HCT116 (cell line): ENCODE data around the gene MMP28. TPM values are rescaled to one million over a fixed set of nuclear protein-coding genes. Genes with fewer than 3 reads are reported as not detected.

Experiments
- ATAC-seq: fragments of 200-7000 bp; cut with Tn5 transposase; 2 replicates; pipeline ENCODE4 v1.9.1; 2020; ENCODE audit warnings: mild to moderate bottlenecking, moderate library complexity
- BruUV-seq: library from RNA; stranded (reverse); fragments of 400-500 nt; replicated peaks from 2 replicates; lab custom pipeline; 2021; lab: Mats Ljungman, UMichigan
- CTCF ChIA-PET: fragments of 300-600 bp; sonication (Branson Sonifier 250); formaldehyde crosslinking; loops from one replicate; lab custom pipeline; 2021; ENCODE audit warnings: antibody characterized with exemption; lab: Charles Lee
- POLR2A ChIA-PET: fragments of 300-600, 350-600 bp; sonication (Branson Sonifier 250); formaldehyde crosslinking; loops from one replicate; lab custom pipeline; 2021; ENCODE audit warnings: antibody characterized with exemption; lab: Charles Lee
- RAD21 ChIA-PET, 2 experiments: fragments of 300-600 bp; sonication (Branson Sonifier 250); formaldehyde crosslinking; loops; one replicate each; lab custom pipeline; 2023; ENCODE audit warnings: low total read pairs in 2 of 2; ENCODE audit not compliant: uncharacterized antibody in 2 of 2, unreplicated experiment in 2 of 2, low non-redundant PET in 1 of 2; lab: Charles Lee
- DNase-seq: peaks from one replicate; pipeline ENCODE4 v3.0.0-alpha.2; 2010; ENCODE audit warnings: low read depth, low spot score
- H2AFZ ChIP-seq: fragments of 200-600 bp; shearing (Covaris generic), sonication (generic); 2 replicates; pipeline ENCODE4 v1.6.1; 2017; ENCODE audit warnings: low read depth, mixed run types, mixed read lengths, antibody characterized with exemption, low read length; ENCODE audit not compliant: poor library complexity, severe bottlenecking
- H3K27ac ChIP-seq: 2 replicates; pipeline ENCODE4 v1.5.1; 2012; ENCODE audit warnings: low read depth, low read length
- H3K27me3 ChIP-seq: fragments of 200-600 bp; sonication (generic); 2 replicates; pipeline ENCODE4 v1.6.1; 2016; ENCODE audit warnings: mixed run types, low read length, mixed read lengths; ENCODE audit not compliant: insufficient read depth
- H3K36me3 ChIP-seq, 2 experiments: fragments of 200-500 bp in 1 of 2; fragments of 200-600 bp in 1 of 2; sonication (Bioruptor generic) in 1 of 2; sonication (generic) in 1 of 2; 2 replicates each; pipeline versions ENCODE4 v1.5.1 to v1.6.1; 2014 to 2016; ENCODE audit warnings: low read length in 2 of 2, inconsistent platforms in 1 of 2, mixed read lengths in 1 of 2, mixed run types in 1 of 2; ENCODE audit not compliant: insufficient read depth in 2 of 2, control insufficient read depth in 1 of 2
- H3K4me1 ChIP-seq, 2 experiments: fragments of 200-600 bp in 1 of 2; sonication (generic) in 1 of 2; 2 replicates each; pipeline versions ENCODE4 v1.5.1 to v1.6.1; 2012 to 2017; ENCODE audit warnings: low read length in 2 of 2, inconsistent platforms in 1 of 2, mild to moderate bottlenecking in 1 of 2, mixed read lengths in 1 of 2, mixed run types in 1 of 2, moderate library complexity in 1 of 2; ENCODE audit not compliant: insufficient read depth in 2 of 2, control insufficient read depth in 1 of 2
- H3K4me2 ChIP-seq: fragments of 200-600 bp; sonication (generic); 2 replicates; pipeline ENCODE4 v1.6.1; 2017; ENCODE audit warnings: mixed run types, low read length, mixed read lengths
- H3K4me3 ChIP-seq, 2 experiments: fragments of 200-600 bp in 1 of 2; sonication (generic) in 1 of 2; replicated peaks in 1 of 2; 2 replicates each; pipeline ENCODE4 v1.5.1; 2011 to 2016; ENCODE audit warnings: low read length in 2 of 2, control low read depth in 1 of 2, low read depth in 1 of 2, mild to moderate bottlenecking in 1 of 2, mixed read lengths in 1 of 2, mixed run types in 1 of 2
- H3K79me2 ChIP-seq: fragments of 200-600 bp; sonication (generic); 2 replicates; pipeline ENCODE4 v1.6.1; 2017; ENCODE audit warnings: mild to moderate bottlenecking, mixed run types, low read length, moderate library complexity, mixed read lengths; ENCODE audit not compliant: insufficient read depth
- H3K9ac ChIP-seq: fragments of 200-600 bp; sonication (generic); 2 replicates; pipeline ENCODE4 v1.6.1; 2016; ENCODE audit warnings: low read length, mixed read lengths
- H3K9me2 ChIP-seq: fragments of 200-600 bp; sonication (generic), shearing (Covaris generic); 2 replicates; pipeline ENCODE4 v1.6.1; 2017; ENCODE audit warnings: mixed run types, mild to moderate bottlenecking, moderate library complexity; ENCODE audit not compliant: insufficient read depth
- H3K9me3 ChIP-seq, 2 experiments: fragments of 200-500 bp in 1 of 2; fragments of 200-600 bp in 1 of 2; sonication (Bioruptor generic) in 1 of 2; sonication (generic) in 1 of 2; 2 replicates each; pipeline ENCODE4 v1.6.1; 2014 to 2017; ENCODE audit warnings: low read length in 2 of 2, mixed read lengths in 2 of 2, inconsistent platforms in 1 of 2, low read depth in 1 of 2, mild to moderate bottlenecking in 1 of 2, mixed run types in 1 of 2, moderate library complexity in 1 of 2; ENCODE audit not compliant: control insufficient read depth in 1 of 2, insufficient read depth in 1 of 2
- H4K20me1 ChIP-seq: fragments of 200-600 bp; sonication (generic), shearing (Covaris generic); 2 replicates; pipeline ENCODE4 v1.6.1; 2017; ENCODE audit warnings: mixed run types, mild to moderate bottlenecking, moderate library complexity; ENCODE audit not compliant: insufficient read depth
- CTCF ChIP-seq, 3 experiments: fragments of 200-600 bp in 1 of 3; sonication (generic) in 1 of 3; IDR thresholded peaks in 2 of 3; conservative IDR thresholded peaks in 1 of 3; 2 replicates each; pipeline ENCODE4 v1.5.1; 2012 to 2017; ENCODE audit warnings: low read depth in 2 of 3, low read length in 2 of 3, antibody characterized with exemption in 1 of 3, borderline replicate concordance in 1 of 3, control low read depth in 1 of 3, mild to moderate bottlenecking in 1 of 3, mixed read lengths in 1 of 3, mixed run types in 1 of 3, moderate library complexity in 1 of 3; ENCODE audit not compliant: insufficient read depth in 1 of 3
- ELF1 ChIP-seq: IDR thresholded peaks from 2 replicates; pipeline ENCODE4 v1.6.1; 2012; ENCODE audit warnings: low read depth, borderline replicate concordance
- EZH2 ChIP-seq: fragments of 200-600 bp; sonication (generic); IDR thresholded peaks from 2 replicates; pipeline ENCODE4 v1.6.1; 2017; ENCODE audit warnings: antibody characterized with exemption, mixed run types
- EZH2phosphoT487 ChIP-seq: fragments of 200-600 bp; IDR thresholded peaks from 2 replicates; pipeline ENCODE4 v1.6.1; 2018; ENCODE audit warnings: antibody characterized with exemption, borderline replicate concordance
- JUND ChIP-seq: IDR thresholded peaks from 2 replicates; pipeline ENCODE4 v1.6.1; 2012
- POLR2AphosphoS5 ChIP-seq: IDR thresholded peaks from 2 replicates; pipeline ENCODE4 v1.6.1; 2011; ENCODE audit warnings: mild to moderate bottlenecking, low read depth, low read length, moderate library complexity
- RAD21 ChIP-seq: IDR thresholded peaks from 2 replicates; pipeline ENCODE4 v1.6.1; 2012; ENCODE audit warnings: low read depth, mild to moderate bottlenecking
- REST ChIP-seq: IDR thresholded peaks from 2 replicates; pipeline ENCODE4 v1.6.1; 2012; ENCODE audit warnings: low read depth
- SP1 ChIP-seq: IDR thresholded peaks from 2 replicates; pipeline ENCODE4 v1.6.1; 2012; ENCODE audit warnings: low read depth
- SRF ChIP-seq: IDR thresholded peaks from 2 replicates; pipeline ENCODE4 v1.6.1; 2012; ENCODE audit warnings: low read depth
- YY1 ChIP-seq: IDR thresholded peaks from 2 replicates; pipeline ENCODE4 v1.6.1; 2011; ENCODE audit warnings: low read length, low read depth, moderate library complexity, mild to moderate bottlenecking; ENCODE audit not compliant: insufficient replicate concordance; ENCODE audit errors: extremely low read depth
- intact Hi-C: fragments of 100-400 bp; cut with micrococcal nuclease; formaldehyde crosslinking; loops from 2 replicates; pipeline ENCODE4 v1.10.0; 2022
- total RNA-seq: library from RNA; stranded (reverse); gene quantifications from one replicate; pipeline ENCODE4 v1.2.1, GENCODE V29; 2021; ENCODE audit not compliant: unreplicated experiment

MMP28 gene
- total RNA-seq, 1 experiment from 2014 or later: 2.6 TPM

GRCh38 chr17:35749560-35750412 is 45.7 kb downstream of the MMP28 start:
- no peak overlapping the region for H3K9ac ChIP-seq
- BruUV-seq: no TSS peak

More at GRCh38 chr17:35749560-35750412, 45.7 kb downstream of the MMP28 start:
- RAD21 ChIA-PET: no interaction called here
- Histone ChIP-seq H3K4me2 (no peak overlapping the region), H4K20me1 (no peaks in the 10 kb centered on the region), H3K4me3 (no peak overlapping the region), H3K4me1 (no peaks in the 10 kb centered on the region), H3K9me2 (no peaks in the 10 kb centered on the region), H3K36me3 (no peaks in the 10 kb centered on the region), H3K79me2 (no peaks in the 10 kb centered on the region), H3K27me3 (peaks cover 4% of the 10 kb centered on the region; the same call in 1 of the 2 replicates), H2AFZ (no peak overlapping the region), H3K27ac (no peak overlapping the region), H3K9me3 (no peaks in the 10 kb centered on the region)
- DNase-seq: no peak
- CTCF ChIA-PET: interaction anchor here (1.0 to 1.5 kb wide), 2 partner anchors 14 to 196 kb away, joined by 3 to 4 read pairs; no protein-coding TSS in a partner anchor
- POLR2A ChIA-PET: interaction anchor here (0.5 kb wide), 1 partner anchor 83 kb away, joined by 5 read pairs; no protein-coding TSS in a partner anchor
- no peak for ATAC-seq
- intact Hi-C loops: loop anchor here (5.0 to 10.0 kb wide), 5 partner anchors 437 to 1325 kb away; no protein-coding TSS in a partner anchor
- TF ChIP-seq POLR2AphosphoS5 (no peak), JUND (no peak), SRF (no peak), EZH2 (no peak), RAD21 (no peak), REST (no peak), EZH2phosphoT487 (no peak), ELF1 (no peak), CTCF (IDR thresholded peaks at IDR 0.05 in 2 of 3, conservative IDR thresholded peaks at IDR 0.05 in 1 of 3; ENCODE audit: borderline replicate concordance in 1 of 3, insufficient read depth in 1 of 3, low read depth in 2 of 3, low read length in 2 of 3) (no peak), YY1 (no peak), SP1 (no peak)
